LoVo (cell line): ENCODE results near the gene CD300H.

Experiments
- DNase-seq: peaks from one replicate; pipeline ENCODE4 v3.0.0-alpha.2; 2016; ENCODE audit warnings: low spot score

CD300H gene

DNA sequence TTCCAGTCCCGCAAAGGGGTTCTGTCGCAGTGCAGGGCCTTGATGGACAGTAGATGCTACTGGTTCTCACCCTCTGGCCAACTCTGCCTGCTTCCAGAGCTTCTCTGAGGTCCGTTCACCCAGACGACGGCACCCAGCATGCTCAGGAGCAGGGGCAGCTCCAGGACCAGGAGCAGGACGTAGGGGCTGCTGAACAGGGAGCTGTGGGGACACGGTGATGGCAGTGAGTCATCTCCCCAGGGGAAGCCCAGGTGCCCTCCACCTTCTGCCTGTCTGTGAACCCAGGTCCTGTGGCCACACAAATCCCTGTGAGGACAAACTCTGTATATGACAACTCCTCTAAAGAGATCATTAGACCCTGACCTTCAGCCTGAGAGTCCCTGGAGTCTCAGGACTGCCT is 18.0 kb downstream of the CD300H start:
- no peak for DNase-seq

- DNase-seq = no peak
Measured at GRCh38 chr17:74547736-74548135, 19.6 kb downstream of the CD300H start.

GRCh38 chr17:74547264-74547663 is 20.0 kb downstream of the CD300H start:
- no peak for DNase-seq

DNA sequence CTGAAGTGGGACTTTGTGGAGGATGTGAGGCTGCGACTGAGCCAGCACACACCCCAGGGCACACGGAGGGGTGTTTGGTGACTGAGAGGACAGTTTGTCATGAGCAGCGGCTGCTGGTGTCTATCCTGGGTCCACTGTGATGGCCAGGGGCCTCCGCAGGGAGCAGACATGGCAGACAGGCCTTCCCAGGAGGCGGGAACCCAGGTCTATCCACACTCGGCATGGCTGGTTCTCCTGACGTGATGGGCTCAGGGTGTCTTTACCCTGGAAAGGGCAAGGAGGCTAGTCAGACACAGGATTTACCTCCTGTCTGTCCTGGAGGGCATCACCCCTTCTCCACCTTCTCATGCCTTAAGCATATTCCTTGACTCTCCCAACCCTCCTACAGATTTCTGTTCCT is 20.7 kb downstream of the CD300H start:
- DNase-seq = no peak

GRCh38 chr17:74545843-74546230 is 21.5 kb downstream of the CD300H start, which contains the start of gene CD300C:
Gene CD300C (minus strand): TSS chr17:74546115. CDS start chr17:74545782, 333 bp downstream.
- no peak for DNase-seq

- no peak for DNase-seq
Measured at GRCh38 chr17:74544991-74545842, 22.1 kb downstream of the CD300H start.

DNA sequence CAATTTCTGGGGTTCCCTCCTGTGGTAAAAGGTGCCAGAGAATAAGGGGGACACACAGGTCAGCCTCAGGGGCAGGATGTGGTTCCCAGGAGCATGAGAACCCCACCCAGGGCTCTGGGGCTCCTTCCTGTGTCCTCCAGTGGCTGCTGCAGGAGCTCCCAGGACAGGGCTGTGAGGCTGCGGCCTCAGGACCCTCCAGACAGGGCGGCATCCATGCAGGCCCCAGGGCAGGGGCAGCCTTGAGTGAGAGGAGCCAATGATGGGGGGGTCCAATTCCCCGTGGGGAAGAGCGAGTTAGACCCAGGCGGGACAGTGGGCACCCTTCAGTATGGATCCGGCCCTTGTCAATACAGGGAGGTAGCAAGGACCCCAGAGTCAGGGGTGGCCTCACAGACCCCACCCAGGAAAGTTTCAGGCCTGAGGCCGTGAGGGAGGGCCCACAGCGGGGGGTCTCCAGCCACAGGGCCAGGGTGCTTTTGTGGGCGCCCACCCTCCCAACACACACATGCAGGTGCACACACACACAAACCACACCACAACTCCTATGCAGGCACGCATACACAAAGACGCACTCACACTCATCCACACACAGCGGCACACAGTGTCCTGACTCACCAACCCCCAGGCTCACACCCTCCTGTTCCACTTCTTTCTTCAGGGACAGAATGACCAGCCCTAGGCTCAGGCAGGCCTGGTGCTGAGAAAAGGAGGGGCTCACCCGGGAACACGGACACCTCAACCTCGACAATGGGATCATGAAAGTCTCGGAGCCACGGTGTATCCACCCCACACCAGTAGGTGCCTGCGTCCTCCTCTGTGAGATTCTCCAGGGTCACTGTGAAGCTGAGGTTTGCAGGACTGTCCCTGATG is 23.2 kb downstream of the CD300H start:
- DNase-seq = no peak

DNA sequence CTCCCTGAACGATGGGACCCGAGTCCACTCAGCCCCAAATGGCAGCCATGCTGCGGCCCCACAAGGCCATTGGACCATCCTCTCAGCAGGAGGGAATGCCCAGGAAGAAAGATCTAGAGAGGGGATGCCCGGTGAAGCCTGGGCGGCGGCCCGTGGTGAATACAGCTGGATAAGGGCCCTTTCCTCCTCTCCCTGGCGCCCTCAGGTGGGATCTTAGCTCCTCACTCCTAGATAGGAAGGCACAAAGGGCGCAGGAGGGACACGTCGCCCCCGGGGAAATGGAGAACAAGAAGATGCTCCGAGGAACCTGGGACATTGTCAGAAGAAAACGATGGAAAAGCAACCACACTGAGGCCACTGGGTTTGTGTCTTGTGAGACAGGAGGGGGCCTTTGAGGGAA is 23.9 kb downstream of the CD300H start:
- DNase-seq = no peak

DNA sequence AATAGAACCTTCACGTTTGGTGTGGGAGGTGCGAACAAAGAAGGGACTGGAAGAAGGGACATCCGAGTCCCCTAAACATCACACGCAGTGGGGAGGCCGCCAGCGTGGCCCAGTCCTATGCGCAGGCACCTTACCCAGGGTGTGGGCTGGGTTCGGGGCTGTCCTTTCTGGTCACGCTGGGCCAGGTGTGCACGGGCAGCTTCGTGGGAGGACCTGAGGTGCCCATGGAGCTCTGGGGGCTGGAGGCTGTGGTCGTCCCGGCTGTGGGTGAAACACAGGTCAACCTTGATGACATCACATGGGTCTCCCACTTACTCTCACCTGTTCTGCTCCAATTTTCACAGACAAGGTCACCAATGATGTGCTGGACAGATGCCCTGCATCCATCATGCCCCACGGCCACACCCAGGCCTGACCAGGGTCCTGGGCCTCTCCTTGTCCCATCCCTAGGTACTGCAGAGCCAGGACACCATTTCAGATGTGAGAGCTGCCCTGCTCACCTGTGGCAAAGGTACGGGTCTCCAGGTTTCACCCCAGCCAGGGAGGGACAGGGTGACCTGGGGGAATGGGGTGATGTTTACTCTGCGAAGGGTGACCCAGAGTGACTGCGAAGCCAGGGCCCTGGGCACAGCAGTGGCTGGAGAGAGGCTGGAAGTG is 24.5 kb downstream of the CD300H start:
- DNase-seq = no peak

- DNase-seq = no peak
Measured at GRCh38 chr17:74542166-74542565, 25.1 kb downstream of the CD300H start.

DNA sequence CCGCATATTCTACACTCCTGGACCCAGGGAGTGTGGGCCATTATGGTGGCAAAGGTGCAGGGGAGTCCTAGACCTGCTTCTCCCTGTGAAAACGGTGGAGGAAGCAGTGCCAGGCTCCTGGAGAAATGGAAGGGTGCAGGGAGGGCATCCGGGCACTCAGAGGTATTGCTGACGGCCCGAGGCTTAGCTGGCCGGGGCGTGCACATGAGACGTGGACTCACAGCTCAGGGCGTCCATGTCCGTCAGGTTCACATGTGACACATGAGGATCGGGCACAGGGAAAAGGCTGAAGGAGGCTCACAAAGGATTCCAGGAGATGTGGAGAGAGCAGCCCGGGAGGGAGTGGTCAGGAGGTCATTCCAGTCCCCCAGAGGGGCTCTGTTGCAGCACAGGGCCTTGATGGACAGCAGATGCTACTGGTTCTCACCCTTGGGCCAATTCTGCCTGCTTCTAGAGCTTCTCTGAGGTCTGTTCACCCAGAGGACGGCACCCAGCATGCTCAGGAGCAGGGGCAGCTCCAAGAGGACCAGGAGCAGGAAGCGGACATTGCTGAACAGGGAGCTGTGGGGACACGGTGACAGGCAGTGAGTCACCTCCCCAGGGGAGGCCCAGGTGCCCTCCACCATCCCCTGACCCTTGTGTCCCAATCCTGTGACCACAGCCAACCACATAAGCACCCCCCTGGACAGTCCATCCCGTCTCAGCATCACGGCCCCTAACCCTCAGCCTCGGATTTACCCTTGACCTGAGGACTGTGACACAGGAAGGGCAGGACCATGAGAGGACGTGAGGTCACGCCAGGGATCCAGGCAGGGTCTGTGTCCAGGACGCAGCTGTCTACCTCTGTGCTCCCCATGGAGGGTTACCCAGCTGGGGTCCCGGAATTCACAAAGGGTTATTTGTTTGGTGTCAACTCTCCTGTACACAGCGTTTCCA is 25.9 kb downstream of the CD300H start:
- DNase-seq = no peak

GRCh38 chr17:74539281-74539820 is 28.0 kb downstream of the CD300H start:
- DNase-seq = no peak

- no peak for DNase-seq
Measured at GRCh38 chr17:74536890-74537289, 30.4 kb downstream of the CD300H start.

DNA sequence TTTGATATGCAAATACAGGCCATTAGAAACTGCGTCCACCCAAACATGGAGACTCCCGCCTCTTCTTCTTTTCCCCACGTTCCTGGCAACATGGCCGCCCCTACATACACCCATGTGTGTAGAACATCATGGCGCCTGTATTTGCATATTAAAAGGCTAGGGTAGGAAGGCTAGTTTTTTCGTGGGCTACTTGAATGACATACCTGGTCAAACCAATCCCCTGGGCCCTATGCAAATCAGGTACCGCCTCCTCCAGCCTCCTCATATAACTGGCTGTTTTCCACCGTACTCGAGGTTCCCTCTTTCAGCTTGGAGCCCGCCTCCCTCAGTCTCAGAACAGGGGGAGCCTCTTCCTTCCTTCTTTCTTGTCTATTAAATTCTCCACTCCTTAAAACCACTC is 35.2 kb downstream of the CD300H start:
- no peak for DNase-seq

DNA sequence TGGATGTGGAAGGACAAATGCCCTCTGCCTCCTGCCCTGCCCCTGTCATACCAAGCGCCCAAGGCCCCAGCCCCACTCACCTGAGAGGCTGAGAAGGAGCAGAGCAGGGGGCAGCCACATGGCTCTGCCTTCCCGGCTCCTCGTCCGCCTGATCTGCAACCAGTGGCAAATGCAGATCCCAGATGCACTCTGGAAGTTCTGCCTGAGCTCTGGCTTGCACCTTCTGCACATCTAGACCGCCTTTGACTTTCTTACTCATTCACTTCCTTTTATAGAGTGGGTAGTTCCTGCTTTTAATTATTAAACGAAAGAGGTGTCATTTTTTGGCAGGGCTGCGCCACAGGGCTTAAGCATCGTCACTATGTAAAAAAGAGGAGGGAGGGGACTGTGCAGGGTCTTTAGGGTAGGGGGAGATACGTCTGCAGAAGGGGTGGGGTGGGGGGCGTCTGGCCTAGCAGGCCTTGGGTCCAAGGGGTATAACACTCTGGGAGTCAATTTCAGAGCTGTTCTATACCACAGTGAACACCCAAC is 36.0 kb downstream of the CD300H start, which contains the start of gene CD300LB:
Gene CD300LB (minus strand): TSS at position 245 of the 531 bp plus-strand sequence. CDS start 125 bp downstream, at position 120.
- DNase-seq = no peak

DNA sequence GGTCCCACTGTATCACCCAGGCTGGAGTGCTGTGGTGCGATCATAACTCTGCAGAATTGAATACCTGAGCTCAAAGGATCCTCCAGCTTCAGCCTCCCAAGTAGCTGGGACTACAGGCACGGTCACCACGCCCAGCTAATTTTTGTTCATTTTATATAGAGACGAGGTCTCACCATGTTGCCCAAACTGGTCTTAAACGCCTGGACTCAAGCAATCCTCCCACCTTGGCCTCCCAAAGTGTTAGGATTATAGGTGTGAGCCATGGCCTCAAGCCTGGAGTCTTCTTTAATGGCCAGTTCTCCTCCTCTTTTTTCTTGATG is 36.5 kb downstream of the CD300H start:
- no peak for DNase-seq

- no peak for DNase-seq
Measured at GRCh38 chr17:74529243-74529642, 38.1 kb downstream of the CD300H start.

DNA sequence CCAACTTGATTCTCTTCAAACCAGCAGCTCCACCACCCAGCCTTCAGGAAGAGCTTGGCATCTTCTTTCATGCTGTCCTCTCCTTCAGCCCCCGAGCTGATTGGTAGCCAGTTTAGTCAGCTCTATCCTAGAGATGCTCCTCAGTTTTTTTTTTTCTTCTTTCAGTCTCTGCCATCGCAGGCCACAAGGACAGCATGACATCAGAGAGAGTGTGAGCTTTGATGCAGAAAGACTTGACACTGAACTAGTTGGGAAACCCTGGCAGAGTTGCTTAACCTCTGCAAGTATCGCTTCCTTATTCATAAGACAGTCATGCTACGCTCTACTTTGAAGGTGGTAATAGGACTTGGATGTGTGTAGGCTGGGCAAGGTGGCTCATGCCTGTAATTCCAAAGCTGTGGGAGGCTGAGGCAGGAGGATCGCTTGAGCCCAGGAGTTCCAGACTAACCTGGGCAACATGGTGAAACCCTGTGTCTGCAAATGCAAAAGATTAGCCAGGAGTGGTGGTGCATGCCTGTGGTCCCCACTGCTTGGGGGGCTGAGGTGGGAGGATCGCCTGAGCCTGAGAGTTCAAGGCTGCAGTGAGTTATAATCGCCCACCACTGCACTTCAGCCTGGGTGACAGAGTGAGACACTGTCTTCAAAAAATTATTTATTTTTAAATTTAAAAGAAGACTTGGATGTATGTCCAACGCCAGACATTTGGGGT is 38.7 kb downstream of the CD300H start:
- DNase-seq = no peak

DNA sequence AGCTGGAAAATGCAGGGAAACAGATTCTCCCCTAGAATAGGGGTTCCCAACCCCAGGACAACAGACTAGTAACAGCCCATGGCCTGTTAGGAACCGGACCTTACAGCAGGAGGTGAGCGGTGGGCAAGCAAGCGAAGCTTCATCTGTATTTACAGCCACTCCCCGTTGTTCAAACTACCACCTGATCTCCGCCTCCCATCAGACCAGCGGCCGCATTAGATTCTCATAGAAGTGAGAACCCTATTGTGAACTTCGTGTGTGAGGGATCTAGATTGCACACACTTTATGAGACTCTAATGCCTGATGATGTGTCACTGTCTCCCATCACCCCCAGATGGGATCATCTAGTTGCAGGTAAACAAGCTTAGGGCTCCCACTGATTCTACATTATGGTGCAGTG is 39.6 kb downstream of the CD300H start:
- DNase-seq = no peak

DNA sequence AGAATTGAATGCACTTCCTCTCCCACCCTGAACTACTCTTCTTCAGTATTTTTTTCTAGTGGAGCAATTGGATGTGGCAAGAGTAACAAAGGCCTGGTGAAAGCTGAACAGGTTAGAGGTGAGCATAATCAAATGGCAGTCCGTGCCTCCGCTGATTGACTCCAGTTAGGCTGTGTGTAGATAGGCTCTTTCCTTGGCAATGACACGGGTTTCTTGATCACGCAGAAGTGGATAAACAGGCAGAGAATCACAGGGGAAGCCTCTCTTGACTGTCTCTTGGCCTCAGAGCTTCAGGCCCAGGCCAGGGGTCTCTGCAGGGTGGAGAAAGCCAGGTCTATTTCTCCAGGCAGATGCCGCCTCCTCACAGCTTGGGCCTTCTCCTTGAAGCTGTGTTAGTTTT is 40.2 kb downstream of the CD300H start:
- DNase-seq = no peak
